H9 (cell line): ENCODE results near the gene ENTPD1. TPM values are rescaled to one million over a fixed set of nuclear protein-coding genes. Genes with fewer than 3 reads are reported as not detected.
"Not testable (repeated sequence)": the region's sequence is repeated elsewhere in the genome, so short reads cannot be mapped to it uniquely, and the experiment has no call there.

Source experiments
- DNase-seq: peaks from one replicate; pipeline ENCODE4 v3.0.0-alpha.2; 2017
- H2AFZ ChIP-seq: one replicate; pipeline ENCODE4 v1.6.1; 2013; ENCODE audit warnings: mild to moderate bottlenecking, low read length, control low read depth, moderate library complexity
- H2AK5ac ChIP-seq: 2 replicates; pipeline ENCODE4 v1.6.1; 2013; ENCODE audit warnings: low read length, control low read depth, mixed read lengths; ENCODE audit not compliant: insufficient read length
- H2BK120ac ChIP-seq: one replicate; pipeline ENCODE4 v1.6.1; 2013; ENCODE audit warnings: low read depth, mild to moderate bottlenecking, low read length, control low read depth, inconsistent platforms; ENCODE audit not compliant: poor library complexity, severe bottlenecking
- H2BK12ac ChIP-seq: 2 replicates; pipeline ENCODE4 v1.6.1; 2013; ENCODE audit warnings: low read length, control low read depth, mixed read lengths, low read depth; ENCODE audit not compliant: insufficient read length
- H2BK15ac ChIP-seq: 2 replicates; pipeline ENCODE4 v1.6.1; 2013; ENCODE audit warnings: low read depth, low read length, control low read depth
- H2BK20ac ChIP-seq: one replicate; pipeline ENCODE4 v1.6.1; 2013; ENCODE audit warnings: low read depth, mild to moderate bottlenecking, low read length, control low read depth, inconsistent platforms; ENCODE audit not compliant: poor library complexity, severe bottlenecking
- H2BK5ac ChIP-seq: 2 replicates; pipeline ENCODE4 v1.6.1; 2013; ENCODE audit warnings: low read length, control low read depth, mixed read lengths; ENCODE audit not compliant: insufficient read length
- H3K14ac ChIP-seq: 2 replicates; pipeline ENCODE4 v1.6.1; 2013; ENCODE audit warnings: low read length, control low read depth; ENCODE audit not compliant: insufficient read depth
- H3K18ac ChIP-seq: 2 replicates; pipeline ENCODE4 v1.6.1; 2013; ENCODE audit warnings: low read depth, mild to moderate bottlenecking, mixed read lengths, low read length, control low read depth; ENCODE audit not compliant: insufficient read length
- H3K23ac ChIP-seq: 2 replicates; pipeline ENCODE4 v1.6.1; 2013; ENCODE audit warnings: low read length, control low read depth, mixed read lengths, low read depth; ENCODE audit not compliant: insufficient read length
- H3K23me2 ChIP-seq: 2 replicates; pipeline ENCODE4 v1.6.1; 2013; ENCODE audit warnings: low read depth, mild to moderate bottlenecking, mixed read lengths, low read length, control low read depth; ENCODE audit not compliant: insufficient read length, poor library complexity, severe bottlenecking
- H3K27ac ChIP-seq: 2 replicates; pipeline ENCODE4 v1.5.1; 2013; ENCODE audit warnings: low read length, control low read depth, mixed read lengths, low read depth; ENCODE audit not compliant: insufficient read length
- H3K27me3 ChIP-seq: 2 replicates; pipeline ENCODE4 v1.6.1; 2013; ENCODE audit warnings: low read length, control low read depth, inconsistent platforms; ENCODE audit not compliant: insufficient read depth
- H3K4ac ChIP-seq: 2 replicates; pipeline ENCODE4 v1.6.1; 2013; ENCODE audit warnings: low read depth, mild to moderate bottlenecking, control low read depth, inconsistent platforms, low read length, moderate library complexity
- H3K4me1 ChIP-seq: 2 replicates; pipeline ENCODE4 v1.6.1; 2013; ENCODE audit warnings: low read length, control low read depth, inconsistent platforms; ENCODE audit not compliant: insufficient read depth
- H3K4me2 ChIP-seq: 2 replicates; pipeline ENCODE4 v1.6.1; 2013; ENCODE audit warnings: low read length, control low read depth, mixed read lengths; ENCODE audit not compliant: insufficient read length, insufficient read depth
- H3K56ac ChIP-seq: 2 replicates; pipeline ENCODE4 v1.6.1; 2013; ENCODE audit warnings: low read depth, mild to moderate bottlenecking, mixed read lengths, low read length, control low read depth; ENCODE audit not compliant: insufficient read length
- H3K79me1 ChIP-seq: 2 replicates; pipeline ENCODE4 v1.6.1; 2013; ENCODE audit warnings: low read depth, mild to moderate bottlenecking, moderate library complexity, low read length, control low read depth, inconsistent platforms; ENCODE audit not compliant: insufficient read depth, poor library complexity, severe bottlenecking
- H3K79me2 ChIP-seq: 2 replicates; pipeline ENCODE4 v1.6.1; 2013; ENCODE audit warnings: low read length, control low read depth, inconsistent platforms; ENCODE audit not compliant: insufficient read depth
- H3K9ac ChIP-seq: 2 replicates; pipeline ENCODE4 v1.6.1; 2013; ENCODE audit warnings: low read length, control low read depth, mixed read lengths; ENCODE audit not compliant: insufficient read length; ENCODE audit errors: extremely low read depth
- H3K9me3 ChIP-seq: one replicate; pipeline ENCODE4 v1.6.1; 2013; ENCODE audit warnings: low read depth, low read length, inconsistent platforms; ENCODE audit not compliant: control insufficient read depth
- H3T11ph ChIP-seq: one replicate; pipeline ENCODE4 v1.6.1; 2013; ENCODE audit warnings: mild to moderate bottlenecking, low read length, control low read depth, inconsistent platforms
- H4K20me1 ChIP-seq: one replicate; pipeline ENCODE4 v1.6.1; 2013; ENCODE audit not compliant: control insufficient read depth, insufficient read length, insufficient read depth
- H4K5ac ChIP-seq: 2 replicates; pipeline ENCODE4 v1.6.1; 2013; ENCODE audit warnings: low read depth, mild to moderate bottlenecking, mixed read lengths, low read length, control low read depth; ENCODE audit not compliant: insufficient read length
- H4K8ac ChIP-seq: replicated peaks from 2 replicates; pipeline ENCODE4 v1.6.1; 2013; ENCODE audit warnings: low read length, control low read depth, mixed read lengths, low read depth; ENCODE audit not compliant: insufficient read length
- H4K91ac ChIP-seq: 2 replicates; pipeline ENCODE4 v1.6.1; 2013; ENCODE audit warnings: low read depth, mild to moderate bottlenecking, moderate library complexity, mixed read lengths, low read length, control low read depth; ENCODE audit not compliant: insufficient read length
- H3K27ac Mint-ChIP-seq, 3 experiments: 2 replicates in 2 of 3; 3 replicates in 1 of 3; pipeline ENCODE4 v1.8.0; 2020 to 2021; ENCODE audit warnings: mixed read lengths in 3 of 3, mild to moderate bottlenecking in 1 of 3, moderate library complexity in 1 of 3
- H3K27me3 Mint-ChIP-seq: 2 replicates; pipeline ENCODE4 v1.8.0; 2021; ENCODE audit warnings: low read depth, mild to moderate bottlenecking, moderate library complexity, mixed read lengths
- H3K36me3 Mint-ChIP-seq, 3 experiments: 2 replicates in 2 of 3; 3 replicates in 1 of 3; pipeline ENCODE4 v1.8.0; 2020 to 2021; ENCODE audit warnings: low read depth in 3 of 3, mixed read lengths in 3 of 3; ENCODE audit not compliant: insufficient read depth in 1 of 3
- H3K4me1 Mint-ChIP-seq, 2 experiments: 2 replicates each; pipeline ENCODE4 v1.8.0; 2020; ENCODE audit warnings: mixed read lengths in 2 of 2
- H3K4me3 Mint-ChIP-seq, 2 experiments: 2 replicates in 1 of 2; 3 replicates in 1 of 2; pipeline ENCODE4 v1.8.0; 2020 to 2021; ENCODE audit warnings: mild to moderate bottlenecking in 2 of 2, mixed read lengths in 2 of 2, moderate library complexity in 1 of 2
- H3K9me3 Mint-ChIP-seq, 2 experiments: 2 replicates in 1 of 2; 3 replicates in 1 of 2; pipeline ENCODE4 v1.8.0; 2020; ENCODE audit warnings: mild to moderate bottlenecking in 2 of 2, mixed read lengths in 2 of 2, moderate library complexity in 1 of 2
- CTCF ChIP-seq: fragments of 200-600 bp; sonication (generic); conservative IDR thresholded peaks from 3 replicates; pipeline ENCODE4 v1.8.0; 2021; ENCODE audit warnings: antibody characterized with exemption, mild to moderate bottlenecking
- WGBS: extraction: QIAGEN DNeasy Blood & Tissue Kit; methylation state at CpG from one replicate; pipeline ENCODE4 v1.1.7; 2013; ENCODE audit warnings: missing lambda C conversion rate, low lambda C conversion rate, mixed read lengths; ENCODE audit not compliant: insufficient read length; ENCODE audit errors: extremely low coverage; 5-methylcytosine and 5-hydroxymethylcytosine counted together
- total RNA-seq: library from RNA; stranded (reverse); gene quantifications from 2 replicates; pipeline ENCODE4 v1.2.1, GENCODE V29; 2021

Gene ENTPD1
- total RNA-seq, 1 experiment from 2014 or later: 1.9 TPM

- Histone ChIP-seq H4K91ac (no peak overlapping the region), H3K27ac (no peak overlapping the region), H3K79me1 (no peaks in the 10 kb centered on the region), H3K79me2 (no peaks in the 10 kb centered on the region), H4K8ac (no peak overlapping the region), H2BK120ac (no peak overlapping the region), H3K9ac (no peak overlapping the region), H3K18ac (no peak overlapping the region), H3K4me2 (no peak overlapping the region), H3K14ac (no peak overlapping the region), H3K9me3 (no peaks in the 10 kb centered on the region), H3T11ph (no peak overlapping the region), H3K4ac (no peak overlapping the region), H2BK5ac (no peak overlapping the region), H2AFZ (no peak overlapping the region), H2BK15ac (no peak overlapping the region), H4K5ac (no peak overlapping the region), H3K23ac (no peak overlapping the region), H3K4me1 (no peaks in the 10 kb centered on the region), H4K20me1 (no peaks in the 10 kb centered on the region), H3K27me3 (no peaks in the 10 kb centered on the region), H2BK12ac (no peak overlapping the region), H2BK20ac (no peak overlapping the region), H3K56ac (no peak overlapping the region), H2AK5ac (no peak overlapping the region), H3K23me2 (no peaks in the 10 kb centered on the region)
- no peaks in the 10 kb centered on the region for H3K27me3 Mint-ChIP-seq
- H3K4me1 Mint-ChIP-seq: no peaks in the 10 kb centered on the region
- no peak overlapping the region for H3K4me3 Mint-ChIP-seq
- peaks cover 23 to 48% (median 45%) of the 10 kb centered on the region in 3 experiments; a peak in 6 of 7 replicates for H3K36me3 Mint-ChIP-seq
- H3K9me3 Mint-ChIP-seq: no peaks in the 10 kb centered on the region
- no peak for DNase-seq
- no CpG with 5 or more reads among the region's 4 CpGs for WGBS
- H3K27ac Mint-ChIP-seq: peak overlapping the region in 1 of 3 experiments; percentile 50; a peak in 1 of 7 replicates
- TF ChIP-seq CTCF: no peak
Measured at GRCh38 chr10:95896071-95896850, 140.3 kb downstream of the ENTPD1 start.

- WGBS: no CpG with 5 or more reads among the region's 12 CpGs
- H4K5ac ChIP-seq, H2BK15ac ChIP-seq, H4K20me1 ChIP-seq, H3K4me1 ChIP-seq, H2BK5ac ChIP-seq, H3K36me3 Mint-ChIP-seq, H3K79me2 ChIP-seq, H2AFZ ChIP-seq, H3K9me3 Mint-ChIP-seq, H3K23ac ChIP-seq, H3K4ac ChIP-seq, H4K91ac ChIP-seq, H4K8ac ChIP-seq, H3K27me3 Mint-ChIP-seq, H3K27ac Mint-ChIP-seq, H3T11ph ChIP-seq, H3K23me2 ChIP-seq, H3K9me3 ChIP-seq, H3K27me3 ChIP-seq, H3K4me2 ChIP-seq, H3K18ac ChIP-seq, H2BK12ac ChIP-seq, H3K27ac ChIP-seq, H3K14ac ChIP-seq, H2AK5ac ChIP-seq, H3K4me1 Mint-ChIP-seq, DNase-seq, H3K56ac ChIP-seq, H2BK120ac ChIP-seq, H3K79me1 ChIP-seq, H2BK20ac ChIP-seq, H3K9ac ChIP-seq: not testable (repeated sequence)
- H3K4me3 Mint-ChIP-seq: peak overlapping the region; percentile 11 to 47; a peak in 2 of 5 replicates
Measured at GRCh38 chr10:95905897-95906580, 150.1 kb downstream of the ENTPD1 start.
